Stimulated activated CD8-positive, alpha-beta memory T cell treated with anti-CD3 and anti-CD28 coated beads, Interleukin-15, amount 100 ng/mL, for 48 hours (primary cell): ENCODE data around the gene RHD.
"Not testable (repeated sequence)": the region's sequence is repeated elsewhere in the genome, so short reads cannot be mapped to it uniquely, and the experiment has no call there.

Source experiments
- DNase-seq, 2 donors: peaks; one replicate each; pipeline ENCODE4 v3.0.0-alpha.2; 2020; ENCODE audit warnings: low read depth in 2 of 2

RHD gene

DNA sequence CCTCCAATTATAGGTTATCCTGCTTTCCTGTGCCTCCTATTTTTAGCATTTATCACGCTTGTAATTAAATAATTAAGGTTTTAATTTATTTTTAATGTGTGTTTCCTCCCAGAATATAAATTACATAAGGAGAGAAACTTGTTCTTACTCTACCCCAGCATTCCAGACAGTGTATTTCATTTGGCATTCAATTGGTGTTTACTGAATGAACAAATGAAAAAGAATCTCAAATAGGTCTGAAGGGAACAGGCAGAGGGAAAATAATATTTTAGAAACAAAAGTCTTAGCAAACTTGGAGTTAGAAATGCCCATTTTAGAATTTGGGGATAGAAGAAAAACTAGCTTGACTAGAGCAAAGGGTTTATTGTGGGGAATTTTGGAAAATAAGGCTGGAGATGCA is 15.1 kb upstream of the RHD start:
- DNase-seq: no peak

GRCh38 chr1:25259813-25260212 is 12.5 kb upstream of the RHD start:
- not testable (repeated sequence) for DNase-seq

DNA sequence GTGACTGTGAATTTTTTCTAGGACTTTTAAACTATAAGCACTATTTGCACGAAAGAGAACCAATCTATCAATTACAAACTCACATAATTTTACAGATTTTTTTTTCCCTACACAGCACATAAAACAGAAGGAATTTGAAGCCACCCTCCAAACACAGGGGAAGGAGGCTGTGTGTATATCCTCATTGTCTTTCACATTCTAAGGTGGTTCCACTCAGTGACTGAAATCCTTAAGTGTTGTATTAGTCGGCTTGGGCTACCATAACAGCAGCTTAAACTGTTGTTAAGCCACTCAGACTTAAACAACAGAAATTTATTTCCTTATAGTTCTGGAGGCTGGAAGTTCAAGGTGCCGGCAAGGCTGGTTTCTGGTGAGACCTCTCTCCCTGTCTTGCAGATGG is 12.0 kb upstream of the RHD start:
- DNase-seq: not testable (repeated sequence)

GRCh38 chr1:25266554-25267287 is 5.6 kb upstream of the RHD start:
- peak in 1 of 2 donors; percentile 15 for DNase-seq

DNA sequence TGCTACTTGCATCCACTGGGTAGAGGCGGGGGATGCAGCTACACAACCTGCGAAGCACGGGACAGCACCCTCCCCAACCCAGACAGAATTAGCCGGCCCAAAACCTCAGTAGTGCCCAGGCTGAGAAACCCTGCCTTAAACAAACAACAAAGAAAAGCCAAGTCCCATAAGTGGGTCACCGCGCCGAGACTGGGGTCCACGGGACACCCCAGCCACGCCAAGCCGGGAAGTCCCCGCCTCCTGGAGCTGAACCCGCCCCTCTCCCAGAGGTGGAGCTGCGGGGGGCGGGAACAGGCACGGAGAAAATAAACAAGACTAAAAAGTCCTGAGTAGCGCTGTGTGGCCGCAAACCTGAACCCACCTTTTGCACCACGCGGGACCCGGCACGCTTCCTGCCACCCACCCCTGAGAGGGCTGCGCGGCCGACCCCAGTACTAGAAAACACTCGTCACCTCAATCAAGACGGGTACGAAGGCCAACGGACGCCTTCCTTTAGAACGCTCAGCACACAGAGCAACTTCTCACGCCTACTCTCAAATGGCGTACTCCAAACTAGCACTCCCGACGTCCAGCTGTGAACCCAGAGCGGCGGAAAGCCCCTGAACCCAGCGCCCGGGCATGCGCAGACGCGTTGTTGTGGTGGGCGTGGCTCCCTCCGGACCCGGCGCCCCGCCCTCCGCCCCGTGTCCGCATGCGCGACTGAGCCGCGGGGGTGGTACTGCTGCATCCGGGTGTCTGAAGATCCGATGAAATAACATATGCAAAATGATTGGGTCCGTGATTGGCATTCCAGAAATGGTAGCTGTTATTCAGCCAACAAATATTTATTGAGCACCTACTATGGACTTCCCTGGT is 4.8 kb upstream of the RHD start:
- peak; percentile 82 to 85 for DNase-seq

- DNase-seq: not testable (repeated sequence)
Measured at GRCh38 chr1:25268143-25268760, 4.1 kb upstream of the RHD start.

GRCh38 chr1:25275648-25276047 is 3.3 kb downstream of the RHD start:
- DNase-seq: not testable (repeated sequence)

DNA sequence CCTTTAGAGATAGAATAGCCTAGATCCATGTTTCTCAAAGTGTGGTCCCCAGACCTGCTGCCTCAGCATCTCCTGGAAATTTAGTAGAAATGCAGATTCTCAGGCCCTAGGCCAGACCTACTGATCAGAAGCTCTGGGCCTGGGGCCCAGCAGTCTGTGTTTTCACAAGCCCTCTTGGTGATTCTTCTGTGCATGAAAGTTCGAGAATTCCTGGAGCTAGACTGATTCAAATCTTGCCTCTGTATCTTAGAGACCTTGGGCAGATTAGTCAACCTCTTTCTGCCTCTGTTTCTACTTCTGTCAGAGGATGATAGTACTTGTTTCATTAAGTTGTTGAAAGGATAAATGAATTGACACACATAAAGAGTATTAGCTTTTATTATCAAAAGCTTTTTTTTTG is 5.0 kb downstream of the RHD start:
- not testable (repeated sequence) for DNase-seq

DNA sequence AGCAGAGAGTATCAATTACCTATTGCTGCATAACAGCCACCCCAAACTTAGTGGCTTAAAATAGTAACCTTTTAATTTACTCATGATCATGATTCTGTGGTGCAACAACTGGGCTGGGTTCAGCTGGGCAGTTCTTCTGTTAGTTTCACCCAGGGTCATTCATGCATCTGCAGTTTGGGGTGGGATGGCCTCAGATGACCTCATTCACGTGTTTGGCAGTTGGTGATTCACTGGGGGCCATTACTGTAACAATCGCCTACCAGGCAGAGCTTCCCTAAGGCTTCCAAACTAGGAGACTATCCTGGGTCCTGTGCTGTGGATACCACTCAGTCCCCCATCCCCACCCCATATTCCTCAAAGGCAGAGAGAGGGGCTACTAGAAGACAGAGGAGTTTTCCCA is 6.0 kb downstream of the RHD start:
- not testable (repeated sequence) for DNase-seq

DNA sequence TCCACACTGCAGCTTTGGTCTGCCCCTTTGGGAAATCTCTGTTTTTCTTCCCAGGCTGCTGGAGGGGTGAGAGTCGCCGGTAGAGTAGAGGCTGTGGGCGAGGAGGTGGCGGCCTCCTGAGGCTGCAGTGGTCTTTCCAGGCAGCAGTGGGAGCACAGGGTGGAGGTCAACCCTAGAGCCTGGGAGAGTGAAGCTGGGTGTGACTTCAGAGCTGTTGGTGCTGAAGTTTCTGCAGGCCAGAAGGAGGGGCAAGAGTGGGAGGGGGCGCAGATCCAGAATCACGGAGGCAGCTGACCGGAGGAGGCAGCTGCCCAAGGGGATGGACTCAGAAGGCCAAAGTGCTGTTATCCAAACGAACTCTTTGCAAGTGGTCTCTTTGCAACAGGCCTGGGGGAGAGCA is 6.5 kb downstream of the RHD start:
- not testable (repeated sequence) for DNase-seq

DNA sequence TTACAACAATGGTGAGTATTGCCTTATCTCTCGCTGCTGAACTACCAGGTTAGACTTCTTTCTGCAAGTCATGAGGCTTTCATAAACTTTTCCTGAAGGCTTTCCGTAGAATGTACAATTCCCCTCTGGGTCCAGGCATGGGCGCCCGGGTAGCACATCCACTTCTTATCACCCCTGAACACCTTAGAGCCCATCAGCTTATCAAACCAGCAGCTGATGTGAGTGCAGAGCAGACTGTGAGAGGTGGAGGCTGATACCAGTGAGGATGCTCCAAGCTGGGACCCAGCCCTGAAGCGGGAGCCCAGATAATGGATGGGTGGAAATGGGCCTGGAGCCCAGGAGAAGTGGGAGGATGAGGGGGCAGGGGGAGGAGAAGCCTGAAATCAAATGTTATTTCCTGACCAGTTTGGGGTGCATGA is 7.4 kb downstream of the RHD start:
- not testable (repeated sequence) for DNase-seq

DNA sequence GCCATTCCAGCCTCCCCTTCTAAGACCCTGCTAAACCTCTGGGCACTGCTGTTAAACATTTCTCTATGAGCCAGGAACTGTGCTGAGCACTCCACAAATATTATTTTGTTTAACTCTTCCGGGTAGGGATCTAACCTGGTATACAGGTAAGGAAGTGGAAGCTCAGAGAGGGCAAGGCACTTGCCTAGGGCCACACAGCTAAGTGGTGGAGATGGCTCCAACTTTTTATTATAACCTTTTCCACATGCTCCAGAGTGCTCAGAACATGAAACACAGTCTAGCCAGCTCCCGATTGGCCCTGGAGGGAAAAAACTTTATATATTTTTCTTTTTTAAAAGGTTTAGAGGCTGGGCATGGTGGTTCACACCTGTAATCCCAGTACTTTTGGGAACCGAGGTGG is 13.6 kb downstream of the RHD start:
- not testable (repeated sequence) for DNase-seq

GRCh38 chr1:25287164-25287563 is 14.9 kb downstream of the RHD start:
- DNase-seq: not testable (repeated sequence)

- not testable (repeated sequence) for DNase-seq
Measured at GRCh38 chr1:25288573-25289101, 16.3 kb downstream of the RHD start.

GRCh38 chr1:25290043-25290442 is 17.7 kb downstream of the RHD start:
- DNase-seq: not testable (repeated sequence)

GRCh38 chr1:25293426-25293825 is 21.1 kb downstream of the RHD start:
- DNase-seq: not testable (repeated sequence)

- DNase-seq: not testable (repeated sequence)
Measured at GRCh38 chr1:25294889-25295826, 22.8 kb downstream of the RHD start.

DNA sequence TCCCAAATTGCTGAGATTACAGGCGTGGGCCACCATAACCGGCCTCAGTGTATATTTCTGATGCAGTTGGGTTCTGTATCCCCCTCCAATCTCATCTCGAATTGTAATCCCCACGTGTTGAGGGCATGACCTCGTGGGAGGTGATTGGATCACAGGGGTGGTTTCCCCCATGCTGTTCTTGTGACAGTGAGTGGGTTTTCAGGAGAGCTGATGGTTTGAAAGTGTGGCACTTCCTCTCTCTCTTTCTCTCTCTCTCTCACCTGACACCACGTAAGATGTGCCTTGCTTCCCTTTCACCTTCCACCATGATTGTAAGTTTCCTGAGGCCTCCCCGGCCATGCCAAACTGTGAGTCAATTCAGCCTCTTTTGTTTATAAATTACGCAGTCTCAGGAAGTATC is 24.2 kb downstream of the RHD start:
- not testable (repeated sequence) for DNase-seq

DNA sequence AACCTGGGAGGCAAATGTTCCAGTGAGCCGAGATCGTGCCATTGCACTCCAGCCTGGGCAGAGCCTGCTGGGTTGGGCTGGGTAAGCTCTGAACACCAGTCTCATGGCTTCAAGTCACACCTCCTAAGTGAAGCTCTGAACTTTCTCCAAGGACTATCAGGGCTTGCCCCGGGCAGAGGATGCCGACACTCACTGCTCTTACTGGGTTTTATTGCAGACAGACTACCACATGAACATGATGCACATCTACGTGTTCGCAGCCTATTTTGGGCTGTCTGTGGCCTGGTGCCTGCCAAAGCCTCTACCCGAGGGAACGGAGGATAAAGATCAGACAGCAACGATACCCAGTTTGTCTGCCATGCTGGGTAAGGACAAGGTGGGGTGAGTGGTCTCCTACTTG is 28.4 kb downstream of the RHD start:
- not testable (repeated sequence) for DNase-seq

DNA sequence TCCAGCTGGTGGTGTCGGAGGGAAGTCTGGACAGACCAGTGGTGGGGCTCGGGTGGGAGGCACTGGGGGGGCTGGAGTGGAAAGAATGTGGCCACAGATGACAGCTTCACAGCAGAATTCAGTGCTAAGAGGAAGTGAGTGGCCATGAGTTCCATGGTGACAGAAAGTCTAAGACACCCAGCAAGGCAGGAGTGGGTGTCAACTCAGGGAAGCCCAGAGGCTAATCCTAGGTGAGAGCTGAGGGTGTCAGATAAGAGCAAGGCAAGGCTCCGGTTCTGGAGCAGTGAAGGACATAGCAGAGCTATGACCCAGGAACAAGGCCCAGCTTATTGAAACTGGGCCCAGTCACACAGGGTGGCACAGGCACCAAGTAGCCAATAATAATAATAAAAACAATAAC is 30.0 kb downstream of the RHD start:
- not testable (repeated sequence) for DNase-seq

- DNase-seq: not testable (repeated sequence)
Measured at GRCh38 chr1:25304936-25305335, 32.6 kb downstream of the RHD start.
